ENCODE results near the gene CPED1. TPM values are rescaled to one million over a fixed set of nuclear protein-coding genes. Genes with fewer than 3 reads are reported as not detected.

Gene CPED1
- total RNA-seq, 2 experiments from 2014 or later: not detected

- ChIA-PET CTCF (ENCODE audit: unreplicated experiment) (no interaction called here), POLR2A (no interaction called here)
- Histone ChIP-seq H4K20me1 (ENCODE audit: insufficient read depth, low read length) (no peaks in the 10 kb centered on the region), H3K4me3 (ENCODE audit: low read depth, low read length, poor library complexity, severe bottlenecking) (no peak overlapping the region), H3K4me2 (ENCODE audit: low read length) (no peak overlapping the region), H3K9me2 (ENCODE audit: insufficient read depth, low read length) (no peaks in the 10 kb centered on the region), H3K27ac (ENCODE audit: low read depth, low read length, poor library complexity, severe bottlenecking) (no peak overlapping the region), H3K36me3 (ENCODE audit: insufficient read depth, low read length) (no peaks in the 10 kb centered on the region), H3K79me2 (ENCODE audit: insufficient read depth, low read depth, low read length) (no peaks in the 10 kb centered on the region), H2AFZ (ENCODE audit: low read length) (no peak overlapping the region), H3K9me3 (ENCODE audit: low read length) (no peaks in the 10 kb centered on the region), H3K4me1 (ENCODE audit: insufficient read depth, low read length, poor library complexity, severe bottlenecking) (no peaks in the 10 kb centered on the region)
- intact Hi-C loops (cut with micrococcal nuclease; ENCODE audit: unreplicated experiment): no loop called here
- BruUV-seq (replicated peaks): no TSS peak
- no peak for DNase-seq (ENCODE audit: low spot score)
- no peak for TF ChIP-seq EZH2phosphoT487 (IDR thresholded peaks at IDR 0.05; ENCODE audit: borderline replicate concordance, low read depth, low read length)
- TF ChIP-seq, protein P1, sequence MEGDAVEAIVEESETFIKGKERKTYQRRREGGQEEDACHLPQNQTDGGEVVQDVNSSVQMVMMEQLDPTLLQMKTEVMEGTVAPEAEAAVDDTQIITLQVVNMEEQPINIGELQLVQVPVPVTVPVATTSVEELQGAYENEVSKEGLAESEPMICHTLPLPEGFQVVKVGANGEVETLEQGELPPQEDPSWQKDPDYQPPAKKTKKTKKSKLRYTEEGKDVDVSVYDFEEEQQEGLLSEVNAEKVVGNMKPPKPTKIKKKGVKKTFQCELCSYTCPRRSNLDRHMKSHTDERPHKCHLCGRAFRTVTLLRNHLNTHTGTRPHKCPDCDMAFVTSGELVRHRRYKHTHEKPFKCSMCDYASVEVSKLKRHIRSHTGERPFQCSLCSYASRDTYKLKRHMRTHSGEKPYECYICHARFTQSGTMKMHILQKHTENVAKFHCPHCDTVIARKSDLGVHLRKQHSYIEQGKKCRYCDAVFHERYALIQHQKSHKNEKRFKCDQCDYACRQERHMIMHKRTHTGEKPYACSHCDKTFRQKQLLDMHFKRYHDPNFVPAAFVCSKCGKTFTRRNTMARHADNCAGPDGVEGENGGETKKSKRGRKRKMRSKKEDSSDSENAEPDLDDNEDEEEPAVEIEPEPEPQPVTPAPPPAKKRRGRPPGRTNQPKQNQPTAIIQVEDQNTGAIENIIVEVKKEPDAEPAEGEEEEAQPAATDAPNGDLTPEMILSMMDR (conservative IDR thresholded peaks at IDR 0.05; ENCODE audit: low read length): no peak
Observed at GRCh38 chr7:121005996-121006584, 17.6 kb downstream of the CPED1 start.

GRCh38 chr7:121006711-121007315 is 18.3 kb downstream of the CPED1 start:
- Histone ChIP-seq H4K20me1 (ENCODE audit: insufficient read depth, low read length) (no peaks in the 10 kb centered on the region), H3K79me2 (ENCODE audit: insufficient read depth, low read depth, low read length) (no peaks in the 10 kb centered on the region), H3K9me3 (ENCODE audit: low read length) (no peaks in the 10 kb centered on the region), H3K27ac (ENCODE audit: low read depth, low read length, poor library complexity, severe bottlenecking) (no peak overlapping the region), H3K36me3 (ENCODE audit: insufficient read depth, low read length) (no peaks in the 10 kb centered on the region), H3K9me2 (ENCODE audit: insufficient read depth, low read length) (no peaks in the 10 kb centered on the region), H3K4me1 (ENCODE audit: insufficient read depth, low read length, poor library complexity, severe bottlenecking) (no peaks in the 10 kb centered on the region), H3K4me3 (ENCODE audit: low read depth, low read length, poor library complexity, severe bottlenecking) (no peak overlapping the region), H2AFZ (ENCODE audit: low read length) (no peak overlapping the region), H3K4me2 (ENCODE audit: low read length) (no peak overlapping the region)
- CTCF ChIA-PET (ENCODE audit: unreplicated experiment): no interaction called here
- intact Hi-C loops (cut with micrococcal nuclease; ENCODE audit: unreplicated experiment): no loop called here
- DNase-seq (ENCODE audit: low spot score): no peak
- TF ChIP-seq, protein P1 (conservative IDR thresholded peaks at IDR 0.05; ENCODE audit: low read length): no peak
- TF ChIP-seq EZH2phosphoT487 (IDR thresholded peaks at IDR 0.05; ENCODE audit: borderline replicate concordance, low read depth, low read length): no peak
- POLR2A ChIA-PET: no interaction called here
- no TSS peak for BruUV-seq (replicated peaks)

GRCh38 chr7:121008816-121009215 is 20.3 kb downstream of the CPED1 start:
- POLR2A ChIA-PET: interaction anchor here (0.5 kb wide), 1 partner anchor 38 kb away, joined by 8 read pairs; no protein-coding TSS in a partner anchor
- Histone ChIP-seq H3K4me2 (ENCODE audit: low read length) (no peak overlapping the region), H3K9me3 (ENCODE audit: low read length) (no peaks in the 10 kb centered on the region), H2AFZ (ENCODE audit: low read length) (no peak overlapping the region), H3K36me3 (ENCODE audit: insufficient read depth, low read length) (no peaks in the 10 kb centered on the region), H3K79me2 (ENCODE audit: insufficient read depth, low read depth, low read length) (no peaks in the 10 kb centered on the region), H3K27ac (ENCODE audit: low read depth, low read length, poor library complexity, severe bottlenecking) (no peak overlapping the region), H3K4me1 (ENCODE audit: insufficient read depth, low read length, poor library complexity, severe bottlenecking) (no peaks in the 10 kb centered on the region), H3K4me3 (ENCODE audit: low read depth, low read length, poor library complexity, severe bottlenecking) (no peak overlapping the region), H3K9me2 (ENCODE audit: insufficient read depth, low read length) (no peaks in the 10 kb centered on the region), H4K20me1 (ENCODE audit: insufficient read depth, low read length) (no peaks in the 10 kb centered on the region)
- CTCF ChIA-PET (ENCODE audit: unreplicated experiment): no interaction called here
- TF ChIP-seq, protein P1 (conservative IDR thresholded peaks at IDR 0.05; ENCODE audit: low read length): no peak
- TF ChIP-seq EZH2phosphoT487 (IDR thresholded peaks at IDR 0.05; ENCODE audit: borderline replicate concordance, low read depth, low read length): no peak
- no peak for DNase-seq (ENCODE audit: low spot score)
- no TSS peak for BruUV-seq (replicated peaks)
- intact Hi-C loops (cut with micrococcal nuclease; ENCODE audit: unreplicated experiment): no loop called here

All from OCI-LY7 (cell line).